ENCODE measurements around the gene ABLIM3. TPM values are rescaled to one million over a fixed set of nuclear protein-coding genes. Genes with fewer than 3 reads are reported as not detected.
"Not testable (repeated sequence)": the region's sequence is repeated elsewhere in the genome, so short reads cannot be mapped to it uniquely, and the experiment has no call there.

ABLIM3 gene
- polyA plus RNA-seq, 1 donor from 2014 or later: 17.7 TPM

DNA sequence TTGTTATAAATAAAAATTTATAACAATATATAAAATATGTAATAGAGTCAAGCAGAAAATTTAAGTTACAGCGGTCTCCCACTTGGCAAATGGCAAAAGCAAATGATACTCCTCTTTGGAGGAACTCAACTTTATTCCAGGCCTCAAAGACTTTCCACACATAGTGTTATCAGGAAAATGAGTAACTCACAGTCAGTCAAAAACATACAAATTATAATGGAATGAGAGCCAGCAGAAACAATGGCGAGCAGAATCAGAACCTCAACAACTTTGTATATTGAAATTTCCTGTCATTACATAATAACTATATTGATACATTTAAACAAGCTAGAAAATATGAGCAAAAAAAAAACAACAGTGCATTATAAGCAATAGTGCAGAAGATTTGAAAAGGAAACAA lies 45.2 kb downstream of the ABLIM3 start (continued):
- TF ChIP-seq RAD21 (conservative IDR thresholded peaks at IDR 0.05): no peak
- TF ChIP-seq SMC3 (conservative IDR thresholded peaks at IDR 0.05; ENCODE audit: poor library complexity): no peak

DNA sequence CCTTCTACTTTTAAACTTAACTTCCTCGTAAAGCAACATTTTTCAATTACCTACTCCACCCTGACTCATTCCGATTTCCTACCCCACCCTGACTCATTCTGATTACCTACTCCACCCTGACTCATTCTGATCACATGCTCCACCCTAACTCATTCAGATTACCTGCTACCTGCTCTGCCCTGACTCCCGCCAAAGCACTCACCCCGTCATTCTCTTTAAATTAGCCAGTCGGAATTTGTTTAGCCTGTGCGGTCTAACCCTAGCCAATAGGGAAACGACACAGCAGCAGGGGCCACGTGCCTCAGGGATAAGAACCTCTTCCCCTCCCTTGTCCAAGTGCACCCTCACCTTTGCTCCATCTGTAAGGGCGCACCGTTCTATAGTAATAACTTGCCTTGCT lies 46.3 kb downstream of the ABLIM3 start:
- H3K9me3 ChIP-seq (ENCODE audit: low read length); H3K4me3 ChIP-seq (ENCODE audit: low read length); H3K9me2 ChIP-seq (ENCODE audit: insufficient read depth, low read length); H3K36me3 ChIP-seq (ENCODE audit: insufficient read depth, low read length); H3F3A ChIP-seq (ENCODE audit: insufficient read depth, low read length, poor library complexity, severe bottlenecking); H3K4me2 ChIP-seq (ENCODE audit: low read length); H2AFZ ChIP-seq (ENCODE audit: low read depth, low read length); H3K27ac ChIP-seq (ENCODE audit: low read length); H3K79me2 ChIP-seq (replicated peaks; ENCODE audit: insufficient read depth, low read length); H4K20me1 ChIP-seq (ENCODE audit: insufficient read depth); H3K9ac ChIP-seq (ENCODE audit: low read length); H3K27me3 ChIP-seq (ENCODE audit: insufficient read depth, low read depth, low read length): not testable (repeated sequence)

DNA sequence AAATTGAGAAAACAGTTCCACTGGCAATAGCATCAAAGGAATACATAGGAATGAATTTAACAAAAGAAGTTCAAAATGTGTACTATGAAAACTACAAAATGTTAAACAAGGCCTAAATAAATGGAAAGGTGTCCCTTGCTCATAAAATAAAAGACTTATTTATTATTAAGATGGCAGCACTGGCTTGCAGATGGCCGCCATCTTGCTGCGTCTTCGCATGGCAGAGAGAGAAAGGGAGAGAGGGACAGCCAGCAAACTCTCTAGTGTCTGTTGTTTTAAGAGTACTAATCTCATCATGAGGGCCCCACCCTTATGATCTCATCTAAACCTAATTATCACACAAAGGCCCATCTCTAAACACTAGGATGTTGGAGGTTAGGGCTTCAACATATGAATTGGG lies 47.1 kb downstream of the ABLIM3 start:
- no peak overlapping the region for H2AFZ ChIP-seq (ENCODE audit: low read depth, low read length)
- H3K27ac ChIP-seq (ENCODE audit: low read length): no peak overlapping the region
- no peaks in the 10 kb centered on the region for H3K9me3 ChIP-seq (ENCODE audit: low read length)
- no peaks in the 10 kb centered on the region for H3K27me3 ChIP-seq (ENCODE audit: insufficient read depth, low read depth, low read length)
- H3K9ac ChIP-seq (ENCODE audit: low read length): no peak overlapping the region
- no peaks in the 10 kb centered on the region for H3K36me3 ChIP-seq (ENCODE audit: insufficient read depth, low read length)
- no peak for TF ChIP-seq POLR2AphosphoS5 (IDR thresholded peaks at IDR 0.05)
- no peak overlapping the region for H3K4me2 ChIP-seq (ENCODE audit: low read length)
- no peaks in the 10 kb centered on the region for H3K79me2 ChIP-seq (replicated peaks; ENCODE audit: insufficient read depth, low read length)
- no peaks in the 10 kb centered on the region for H3F3A ChIP-seq (ENCODE audit: insufficient read depth, low read length, poor library complexity, severe bottlenecking)
- H3K4me3 ChIP-seq (ENCODE audit: low read length): no peak overlapping the region
- H3K9me2 ChIP-seq (ENCODE audit: insufficient read depth, low read length): no peaks in the 10 kb centered on the region
- no peaks in the 10 kb centered on the region for H4K20me1 ChIP-seq (ENCODE audit: insufficient read depth)

DNA sequence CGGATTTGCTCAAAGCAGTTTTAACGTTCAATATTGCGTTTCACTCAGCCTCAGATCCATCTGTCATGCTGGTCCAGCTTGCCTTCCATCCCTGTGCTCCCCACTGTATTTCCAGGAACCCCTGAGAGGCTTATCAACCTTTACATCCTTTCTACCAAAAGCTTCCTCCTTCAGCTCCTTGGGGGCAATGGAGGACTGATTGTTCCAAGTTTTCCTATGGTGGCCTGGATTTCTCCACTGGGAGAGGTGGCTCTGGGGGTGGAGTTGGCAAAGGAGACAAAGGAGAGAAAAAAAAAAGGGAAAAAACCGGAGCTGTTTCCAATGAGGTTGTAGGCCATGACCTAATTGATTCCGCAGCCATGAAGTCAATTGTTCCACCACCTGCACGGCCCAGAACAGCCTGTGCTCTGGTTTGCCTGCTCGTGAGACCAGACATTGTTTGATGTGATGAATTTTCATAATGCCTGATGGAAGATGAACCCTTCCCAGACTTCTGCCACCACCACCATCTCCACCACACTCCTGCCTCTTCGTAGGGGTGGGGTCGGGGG lies 54.1 kb downstream of the ABLIM3 start:
- H3K4me3 ChIP-seq (ENCODE audit: low read length): no peak overlapping the region
- no peaks in the 10 kb centered on the region for H3K79me2 ChIP-seq (replicated peaks; ENCODE audit: insufficient read depth, low read length)
- no peaks in the 10 kb centered on the region for H3K9me3 ChIP-seq (ENCODE audit: low read length)
- H2AFZ ChIP-seq (ENCODE audit: low read depth, low read length): no peak overlapping the region
- H3F3A ChIP-seq (ENCODE audit: insufficient read depth, low read length, poor library complexity, severe bottlenecking): no peaks in the 10 kb centered on the region
- H4K20me1 ChIP-seq (ENCODE audit: insufficient read depth): no peaks in the 10 kb centered on the region
- H3K27ac ChIP-seq (ENCODE audit: low read length): no peak overlapping the region
- no peaks in the 10 kb centered on the region for H3K9me2 ChIP-seq (ENCODE audit: insufficient read depth, low read length)
- no peaks in the 10 kb centered on the region for H3K27me3 ChIP-seq (ENCODE audit: insufficient read depth, low read depth, low read length)
- H3K9ac ChIP-seq (ENCODE audit: low read length): no peak overlapping the region
- no peaks in the 10 kb centered on the region for H3K36me3 ChIP-seq (ENCODE audit: insufficient read depth, low read length)
- TF ChIP-seq SMC3 (conservative IDR thresholded peaks at IDR 0.05; ENCODE audit: poor library complexity): no peak
- no peak overlapping the region for H3K4me2 ChIP-seq (ENCODE audit: low read length)

DNA sequence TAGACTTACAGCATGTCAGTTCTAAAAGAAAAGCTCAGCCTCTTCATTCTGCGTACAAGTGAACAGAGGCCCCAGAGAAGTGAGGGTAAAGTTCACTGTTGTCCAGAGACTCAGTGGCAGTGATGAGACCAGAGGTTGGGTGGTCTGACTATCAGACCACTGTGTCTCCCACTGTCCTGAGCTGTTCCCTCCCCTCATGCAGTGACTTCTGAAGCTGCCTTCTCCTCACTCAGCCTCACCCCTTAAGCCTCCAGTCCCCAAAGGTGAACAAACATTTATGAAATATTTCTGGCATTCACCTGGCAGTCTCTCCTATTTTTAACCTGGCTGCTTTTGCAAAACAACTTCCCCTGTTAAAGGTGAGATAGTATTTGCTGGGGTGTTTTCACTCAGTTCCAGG lies 54.7 kb downstream of the ABLIM3 start:
- no peak overlapping the region for H3K9ac ChIP-seq (ENCODE audit: low read length)
- no peak overlapping the region for H3K4me3 ChIP-seq (ENCODE audit: low read length)
- H3K36me3 ChIP-seq (ENCODE audit: insufficient read depth, low read length): no peaks in the 10 kb centered on the region
- H3K4me2 ChIP-seq (ENCODE audit: low read length): no peak overlapping the region
- no peaks in the 10 kb centered on the region for H3K79me2 ChIP-seq (replicated peaks; ENCODE audit: insufficient read depth, low read length)
- no peaks in the 10 kb centered on the region for H3F3A ChIP-seq (ENCODE audit: insufficient read depth, low read length, poor library complexity, severe bottlenecking)
- TF ChIP-seq EZH2 (IDR thresholded peaks at IDR 0.05; ENCODE audit: borderline replicate concordance, insufficient read depth, low read length, poor library complexity, severe bottlenecking) (no peak), POLR2AphosphoS5 (IDR thresholded peaks at IDR 0.05) (no peak), MXI1 (conservative IDR thresholded peaks at IDR 0.05; ENCODE audit: poor library complexity, severe bottlenecking) (no peak), RAD21 (conservative IDR thresholded peaks at IDR 0.05) (no peak), SMC3 (conservative IDR thresholded peaks at IDR 0.05; ENCODE audit: poor library complexity) (no peak), TAF1 (IDR thresholded peaks at IDR 0.05; ENCODE audit: low read depth) (no peak), EP300 (conservative IDR thresholded peaks at IDR 0.05; ENCODE audit: poor library complexity, severe bottlenecking) (no peak)
- TF ChIP-seq, protein P1, sequence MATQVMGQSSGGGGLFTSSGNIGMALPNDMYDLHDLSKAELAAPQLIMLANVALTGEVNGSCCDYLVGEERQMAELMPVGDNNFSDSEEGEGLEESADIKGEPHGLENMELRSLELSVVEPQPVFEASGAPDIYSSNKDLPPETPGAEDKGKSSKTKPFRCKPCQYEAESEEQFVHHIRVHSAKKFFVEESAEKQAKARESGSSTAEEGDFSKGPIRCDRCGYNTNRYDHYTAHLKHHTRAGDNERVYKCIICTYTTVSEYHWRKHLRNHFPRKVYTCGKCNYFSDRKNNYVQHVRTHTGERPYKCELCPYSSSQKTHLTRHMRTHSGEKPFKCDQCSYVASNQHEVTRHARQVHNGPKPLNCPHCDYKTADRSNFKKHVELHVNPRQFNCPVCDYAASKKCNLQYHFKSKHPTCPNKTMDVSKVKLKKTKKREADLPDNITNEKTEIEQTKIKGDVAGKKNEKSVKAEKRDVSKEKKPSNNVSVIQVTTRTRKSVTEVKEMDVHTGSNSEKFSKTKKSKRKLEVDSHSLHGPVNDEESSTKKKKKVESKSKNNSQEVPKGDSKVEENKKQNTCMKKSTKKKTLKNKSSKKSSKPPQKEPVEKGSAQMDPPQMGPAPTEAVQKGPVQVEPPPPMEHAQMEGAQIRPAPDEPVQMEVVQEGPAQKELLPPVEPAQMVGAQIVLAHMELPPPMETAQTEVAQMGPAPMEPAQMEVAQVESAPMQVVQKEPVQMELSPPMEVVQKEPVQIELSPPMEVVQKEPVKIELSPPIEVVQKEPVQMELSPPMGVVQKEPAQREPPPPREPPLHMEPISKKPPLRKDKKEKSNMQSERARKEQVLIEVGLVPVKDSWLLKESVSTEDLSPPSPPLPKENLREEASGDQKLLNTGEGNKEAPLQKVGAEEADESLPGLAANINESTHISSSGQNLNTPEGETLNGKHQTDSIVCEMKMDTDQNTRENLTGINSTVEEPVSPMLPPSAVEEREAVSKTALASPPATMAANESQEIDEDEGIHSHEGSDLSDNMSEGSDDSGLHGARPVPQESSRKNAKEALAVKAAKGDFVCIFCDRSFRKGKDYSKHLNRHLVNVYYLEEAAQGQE (IDR thresholded peaks at IDR 0.05; ENCODE audit: borderline replicate concordance): no peak
- TF ChIP-seq, protein P2, sequence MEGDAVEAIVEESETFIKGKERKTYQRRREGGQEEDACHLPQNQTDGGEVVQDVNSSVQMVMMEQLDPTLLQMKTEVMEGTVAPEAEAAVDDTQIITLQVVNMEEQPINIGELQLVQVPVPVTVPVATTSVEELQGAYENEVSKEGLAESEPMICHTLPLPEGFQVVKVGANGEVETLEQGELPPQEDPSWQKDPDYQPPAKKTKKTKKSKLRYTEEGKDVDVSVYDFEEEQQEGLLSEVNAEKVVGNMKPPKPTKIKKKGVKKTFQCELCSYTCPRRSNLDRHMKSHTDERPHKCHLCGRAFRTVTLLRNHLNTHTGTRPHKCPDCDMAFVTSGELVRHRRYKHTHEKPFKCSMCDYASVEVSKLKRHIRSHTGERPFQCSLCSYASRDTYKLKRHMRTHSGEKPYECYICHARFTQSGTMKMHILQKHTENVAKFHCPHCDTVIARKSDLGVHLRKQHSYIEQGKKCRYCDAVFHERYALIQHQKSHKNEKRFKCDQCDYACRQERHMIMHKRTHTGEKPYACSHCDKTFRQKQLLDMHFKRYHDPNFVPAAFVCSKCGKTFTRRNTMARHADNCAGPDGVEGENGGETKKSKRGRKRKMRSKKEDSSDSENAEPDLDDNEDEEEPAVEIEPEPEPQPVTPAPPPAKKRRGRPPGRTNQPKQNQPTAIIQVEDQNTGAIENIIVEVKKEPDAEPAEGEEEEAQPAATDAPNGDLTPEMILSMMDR (IDR thresholded peaks at IDR 0.05; ENCODE audit: poor library complexity, severe bottlenecking): no peak
- no peaks in the 10 kb centered on the region for H3K9me3 ChIP-seq (ENCODE audit: low read length)
- H3K9me2 ChIP-seq (ENCODE audit: insufficient read depth, low read length): no peaks in the 10 kb centered on the region
- no peak overlapping the region for H3K27ac ChIP-seq (ENCODE audit: low read length)
- H3K27me3 ChIP-seq (ENCODE audit: insufficient read depth, low read depth, low read length): no peaks in the 10 kb centered on the region
- no peaks in the 10 kb centered on the region for H4K20me1 ChIP-seq (ENCODE audit: insufficient read depth)
- no peak overlapping the region for H2AFZ ChIP-seq (ENCODE audit: low read depth, low read length)
